ENCODE data around the gene MYPN. TPM values are rescaled to one million over a fixed set of nuclear protein-coding genes. Genes with fewer than 3 reads are reported as not detected.
A peak's percentile ranks its signal among the peaks of the same experiment; 100 is the strongest.

Gene MYPN
- polyA plus RNA-seq, 6 donors from 2014 or later, result not detected

DNA sequence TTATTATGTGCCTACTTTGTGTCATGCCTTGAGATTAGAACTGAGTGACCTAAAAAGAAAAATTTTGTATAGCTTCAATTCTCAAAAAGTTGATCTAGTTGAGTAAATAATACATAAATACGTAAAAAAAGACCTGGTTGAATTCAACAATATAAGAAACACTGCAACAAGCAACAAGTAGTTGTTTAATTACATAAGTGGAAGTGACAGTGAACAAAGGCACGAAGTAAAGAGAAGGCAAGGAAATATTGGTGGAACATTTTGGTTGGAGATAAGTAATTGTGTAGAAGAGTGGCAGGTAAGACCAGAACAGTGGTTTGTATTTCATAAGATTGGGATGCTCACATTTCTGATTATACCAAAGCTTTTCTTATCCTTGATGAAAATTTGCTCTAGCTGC lies 8.2 kb upstream of the MYPN start:
- no peaks in the 10 kb centered on the region for H3K27me3 Mint-ChIP-seq
- no peaks in the 10 kb centered on the region for H3K9me3 Mint-ChIP-seq
- ATAC-seq (ENCODE audit: low read depth in 2 of 2), result no peak
- H3K4me1 Mint-ChIP-seq, result peaks cover 0 to 2% (median 0%) of the 10 kb centered on the region in 3 donors
- H3K27ac Mint-ChIP-seq, result no peak overlapping the region
- H3K4me3 Mint-ChIP-seq, result no peak overlapping the region
- H3K36me3 Mint-ChIP-seq, result no peaks in the 10 kb centered on the region
- no peak for DNase-seq

DNA sequence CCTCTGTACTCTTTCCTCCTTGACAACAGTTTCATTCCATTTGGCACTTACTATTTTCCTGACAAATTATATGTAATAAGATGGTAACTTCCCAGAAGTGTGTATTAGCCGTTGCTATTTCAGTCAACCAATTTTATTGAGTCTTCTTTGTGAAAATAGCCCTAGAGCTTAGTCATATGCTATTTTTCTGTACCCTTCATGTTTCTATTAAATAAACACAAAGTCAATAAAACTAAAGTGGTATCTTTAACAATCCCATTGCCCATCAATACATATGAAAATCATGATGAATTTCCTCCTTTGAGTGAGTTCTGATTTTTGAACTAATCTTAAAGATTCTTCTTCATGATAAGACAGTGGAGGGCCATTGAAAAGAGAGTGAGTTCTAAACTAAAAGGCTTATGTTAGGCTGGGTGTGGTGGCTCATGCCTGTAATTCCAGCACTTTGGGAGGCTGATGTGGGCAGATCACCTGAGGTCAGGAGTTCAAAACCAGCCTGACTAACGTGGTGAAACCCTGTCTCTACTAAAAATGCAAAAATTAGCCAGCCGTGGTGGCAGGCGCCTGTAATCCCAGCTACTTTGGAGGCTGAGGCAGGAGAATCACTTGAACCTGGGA lies 5.9 kb upstream of the MYPN start:
- Mint-ChIP-seq H3K4me3 (no peak overlapping the region), H3K27ac (no peak overlapping the region), H3K36me3 (no peaks in the 10 kb centered on the region), H3K9me3 (no peaks in the 10 kb centered on the region), H3K27me3 (peaks cover 0 to 5% (median 0%) of the 10 kb centered on the region in 3 donors), H3K4me1 (peaks cover 0 to 2% (median 0%) of the 10 kb centered on the region in 3 donors)
- ATAC-seq (ENCODE audit: low read depth in 2 of 2) (no peak), DNase-seq (no peak)

DNA sequence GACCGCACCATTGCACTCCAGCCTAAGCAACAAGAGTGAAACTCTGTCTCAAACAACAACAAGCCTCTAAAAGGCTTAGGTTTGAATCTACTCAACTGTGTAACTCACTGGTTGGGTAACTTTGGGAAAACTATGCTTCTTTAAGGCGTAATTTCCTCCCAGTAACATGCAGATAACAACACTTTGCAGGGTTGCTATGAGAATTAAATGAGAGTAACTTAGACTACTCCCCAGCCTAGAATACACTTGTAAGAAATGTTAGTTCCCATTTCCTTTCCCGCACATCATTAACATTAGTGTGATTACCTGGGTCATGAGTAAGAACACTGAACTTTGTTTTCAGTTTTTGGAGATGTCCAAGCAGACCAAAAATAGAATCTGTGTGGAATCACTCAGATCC lies 5.4 kb upstream of the MYPN start:
- Mint-ChIP-seq H3K27me3 (peaks cover 0 to 5% (median 0%) of the 10 kb centered on the region in 3 donors), H3K9me3 (no peaks in the 10 kb centered on the region), H3K4me3 (no peak overlapping the region), H3K27ac (no peak overlapping the region), H3K36me3 (no peaks in the 10 kb centered on the region), H3K4me1 (peaks cover 0 to 2% (median 0%) of the 10 kb centered on the region in 3 donors)
- DNase-seq (no peak), ATAC-seq (ENCODE audit: low read depth in 2 of 2) (no peak)

DNA sequence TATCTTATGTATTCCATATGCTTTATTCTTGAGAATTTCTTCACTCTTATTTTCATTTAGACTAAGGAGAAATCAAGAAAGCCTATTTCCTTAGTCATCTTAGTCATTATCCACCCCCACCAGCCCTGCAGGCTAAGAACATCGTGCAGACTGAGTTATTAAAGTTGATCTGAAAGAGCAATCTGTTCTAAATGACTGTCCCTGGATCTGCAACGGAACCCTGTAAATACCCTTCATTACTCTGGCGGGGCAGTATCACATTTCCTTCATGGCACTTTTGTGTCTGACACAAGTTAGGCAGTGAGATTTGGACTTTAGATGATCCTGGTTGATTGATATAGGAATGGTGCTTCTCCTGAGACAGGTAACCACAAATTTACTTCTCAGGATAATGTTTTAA lies 3.5 kb upstream of the MYPN start:
- Mint-ChIP-seq H3K36me3 (no peaks in the 10 kb centered on the region), H3K4me1 (peaks cover 0 to 2% (median 0%) of the 10 kb centered on the region in 3 donors), H3K4me3 (no peak overlapping the region), H3K27me3 (peaks cover 0 to 5% (median 4%) of the 10 kb centered on the region in 3 donors), H3K9me3 (no peaks in the 10 kb centered on the region), H3K27ac (no peak overlapping the region)
- DNase-seq, result no peak
- ATAC-seq (ENCODE audit: low read depth in 2 of 2), result no peak

DNA sequence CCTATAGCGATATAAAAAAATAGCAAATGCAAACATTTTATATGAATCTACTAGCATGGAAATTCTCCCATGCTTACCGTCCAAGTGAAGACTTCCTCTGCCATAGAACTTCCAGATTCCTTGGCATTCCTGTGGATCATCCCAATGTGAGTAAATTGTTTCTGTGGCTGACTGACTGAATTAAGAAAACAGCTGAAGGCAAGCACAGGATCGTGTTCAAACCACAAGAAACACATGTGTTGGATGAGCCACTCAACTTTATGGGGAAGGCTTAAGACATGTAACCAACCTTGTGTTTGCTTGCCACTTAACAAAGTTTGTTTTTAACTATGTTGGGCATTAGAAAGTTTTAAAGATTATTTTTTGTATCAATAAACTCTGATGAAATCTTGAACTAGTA lies 2.6 kb upstream of the MYPN start:
- Mint-ChIP-seq H3K4me3 (no peak overlapping the region), H3K9me3 (no peaks in the 10 kb centered on the region), H3K36me3 (no peaks in the 10 kb centered on the region), H3K27me3 (peaks cover 0 to 5% (median 4%) of the 10 kb centered on the region in 3 donors), H3K4me1 (peaks cover 0 to under 1% (median 0%) of the 10 kb centered on the region in 3 donors), H3K27ac (no peak overlapping the region)
- no peak for DNase-seq
- no peak for ATAC-seq (ENCODE audit: low read depth in 2 of 2)

DNA sequence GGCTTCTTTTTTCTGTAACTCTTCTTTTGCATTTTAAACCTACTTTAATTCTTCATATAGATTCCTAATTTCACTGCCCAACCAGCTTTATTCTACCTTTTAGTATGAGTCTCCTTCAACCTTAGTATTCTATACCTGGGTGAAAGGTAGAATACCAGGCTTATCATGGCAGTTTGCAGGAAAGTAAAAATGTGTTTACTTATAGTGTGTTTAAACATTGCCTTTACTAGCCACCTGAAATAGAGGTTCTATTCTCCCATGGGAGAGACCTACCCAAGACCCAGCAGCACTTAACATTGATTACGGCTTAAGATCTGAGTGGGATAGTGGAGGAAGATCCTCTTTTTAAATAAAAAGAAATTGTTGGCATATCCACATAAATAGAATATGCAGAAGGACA lies 1.6 kb upstream of the MYPN start:
- H3K9me3 Mint-ChIP-seq, result no peaks in the 10 kb centered on the region
- ATAC-seq (ENCODE audit: low read depth in 2 of 2), result no peak
- no peaks in the 10 kb centered on the region for H3K4me1 Mint-ChIP-seq
- no peak overlapping the region for H3K4me3 Mint-ChIP-seq
- no peaks in the 10 kb centered on the region for H3K36me3 Mint-ChIP-seq
- H3K27me3 Mint-ChIP-seq, result peaks cover 0 to 5% (median 4%) of the 10 kb centered on the region in 3 donors
- H3K27ac Mint-ChIP-seq, result peak overlapping the region in 1 of 6 donors; percentile 82
- DNase-seq, result no peak

DNA sequence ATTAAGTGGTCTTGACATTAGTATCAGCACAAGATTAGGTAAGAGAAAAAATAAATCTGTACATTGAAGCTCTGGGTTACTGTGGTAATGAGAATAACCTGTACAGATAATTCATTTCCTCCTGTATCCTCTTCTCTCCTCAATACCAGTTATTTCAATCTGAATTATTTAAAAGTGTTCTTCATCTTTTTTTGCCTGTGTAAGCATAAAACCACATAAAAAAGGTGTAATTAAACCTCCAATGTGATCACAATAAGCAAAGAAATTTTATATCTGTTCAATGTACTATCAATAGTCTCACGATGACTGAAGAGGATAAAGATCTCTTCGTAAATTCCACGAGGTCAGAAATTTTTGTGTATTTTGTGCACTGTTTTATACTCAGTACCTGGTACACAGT lies 1.2 kb upstream of the MYPN start:
- no peaks in the 10 kb centered on the region for H3K9me3 Mint-ChIP-seq
- ATAC-seq (ENCODE audit: low read depth in 2 of 2), result no peak
- no peaks in the 10 kb centered on the region for H3K36me3 Mint-ChIP-seq
- H3K4me3 Mint-ChIP-seq, result no peak overlapping the region
- H3K4me1 Mint-ChIP-seq, result no peaks in the 10 kb centered on the region
- no peak for DNase-seq
- H3K27me3 Mint-ChIP-seq, result peaks cover 0 to 5% (median 4%) of the 10 kb centered on the region in 3 donors
- no peak overlapping the region for H3K27ac Mint-ChIP-seq

DNA sequence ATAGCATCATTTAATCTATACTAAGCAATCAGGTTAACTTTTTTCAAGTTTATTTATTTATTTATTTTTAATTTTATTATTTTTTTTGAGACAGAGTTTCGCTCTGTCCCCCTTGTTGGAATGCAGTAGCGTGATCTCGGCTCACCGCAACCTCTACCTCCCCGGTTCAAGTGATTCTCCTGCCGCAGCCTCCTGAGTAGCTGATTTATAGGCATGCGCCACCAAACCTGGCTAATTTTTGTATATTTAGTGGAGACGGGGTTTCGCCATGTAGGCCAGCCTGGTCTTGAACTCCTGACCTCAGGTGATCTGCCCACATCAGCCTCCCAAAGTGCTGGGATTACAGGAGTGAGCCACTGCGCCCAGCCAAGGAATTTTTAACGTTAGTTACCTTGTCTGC lies 635 bp upstream of the MYPN start:
- H3K27ac Mint-ChIP-seq, result no peak overlapping the region
- H3K27me3 Mint-ChIP-seq, result peaks cover 0 to 5% (median 4%) of the 10 kb centered on the region in 3 donors
- H3K36me3 Mint-ChIP-seq, result no peaks in the 10 kb centered on the region

DNA sequence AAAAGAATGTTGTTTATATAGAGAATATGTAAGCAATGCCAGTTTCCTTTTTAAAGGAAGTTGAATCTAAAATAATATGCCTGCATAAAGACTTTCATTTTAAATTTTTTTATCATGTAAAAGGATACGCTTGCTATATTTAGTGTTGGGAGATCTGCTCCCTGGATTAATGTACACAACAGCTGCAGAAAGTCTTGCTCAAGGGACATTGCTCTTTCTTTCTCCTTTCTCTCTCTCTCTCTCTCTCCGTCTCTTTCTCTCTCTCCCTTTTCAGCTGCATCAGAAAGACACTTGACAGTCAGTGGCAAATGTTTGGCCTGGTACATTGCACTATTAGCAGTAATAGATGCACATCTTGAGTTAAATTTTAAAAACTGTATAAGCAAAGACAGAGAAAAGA lies 739 bp downstream of the MYPN start:
- no peak for DNase-seq

More for the DNA sequence above, 635 bp upstream of the MYPN start:
- no peak overlapping the region for H3K4me3 Mint-ChIP-seq
- no peaks in the 10 kb centered on the region for H3K9me3 Mint-ChIP-seq
- no peak for ATAC-seq (ENCODE audit: low read depth in 2 of 2)
- H3K4me1 Mint-ChIP-seq, result no peaks in the 10 kb centered on the region
- DNase-seq, result no peak

DNA sequence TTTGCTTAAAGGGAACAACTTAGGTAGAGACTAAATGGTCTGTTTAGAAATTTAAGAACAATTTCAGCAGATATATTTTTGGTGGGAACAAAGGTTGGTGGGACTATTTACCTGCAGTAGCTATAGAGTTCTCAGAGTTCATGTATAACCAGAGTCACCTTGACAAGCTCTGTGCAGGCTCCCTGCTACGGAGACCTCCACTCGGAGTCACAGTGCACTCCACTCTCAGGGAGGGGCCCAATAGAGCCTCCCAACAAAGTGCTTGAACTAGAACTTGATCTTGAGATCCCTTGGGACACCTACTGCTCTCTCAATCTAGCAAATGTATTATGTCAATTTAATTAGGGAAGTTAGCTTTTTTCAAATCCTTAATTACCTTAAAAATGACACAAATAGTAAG lies 2.3 kb downstream of the MYPN start:
- Mint-ChIP-seq H3K36me3 (no peaks in the 10 kb centered on the region), H3K4me3 (no peak overlapping the region), H3K4me1 (no peaks in the 10 kb centered on the region), H3K9me3 (no peaks in the 10 kb centered on the region), H3K27me3 (peaks cover 6 to 12% (median 9%) of the 10 kb centered on the region in 3 donors), H3K27ac (no peak overlapping the region)
- ATAC-seq (ENCODE audit: low read depth in 2 of 2), result no peak
- no peak for DNase-seq

More for the DNA sequence above, 739 bp downstream of the MYPN start:
- Mint-ChIP-seq H3K27me3 (peaks cover 0 to 5% (median 5%) of the 10 kb centered on the region in 3 donors), H3K4me1 (no peaks in the 10 kb centered on the region), H3K9me3 (no peaks in the 10 kb centered on the region), H3K4me3 (no peak overlapping the region), H3K27ac (no peak overlapping the region), H3K36me3 (no peaks in the 10 kb centered on the region)
- no peak for ATAC-seq (ENCODE audit: low read depth in 2 of 2)

DNA sequence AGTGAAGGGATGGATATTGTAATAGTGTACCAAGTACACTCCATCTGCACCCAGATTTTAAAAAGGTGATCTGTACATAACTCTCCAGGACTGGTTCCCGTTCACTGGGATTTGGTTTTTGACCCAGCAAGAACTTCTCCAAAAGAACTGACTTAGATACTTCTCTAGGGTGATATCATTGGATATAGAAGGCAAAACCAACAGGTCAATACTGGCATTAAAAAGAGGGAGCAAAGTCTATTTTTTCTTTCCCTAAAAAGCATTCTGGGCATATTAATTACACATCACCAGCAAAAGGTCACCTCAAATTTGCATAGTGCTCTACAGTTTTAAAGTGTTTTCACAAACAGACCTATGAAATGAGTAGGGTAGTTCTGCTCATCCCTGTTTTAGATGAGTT lies 3.5 kb downstream of the MYPN start:
- no peak overlapping the region for H3K27ac Mint-ChIP-seq
- peaks cover 6 to 12% (median 9%) of the 10 kb centered on the region in 3 donors for H3K27me3 Mint-ChIP-seq
- H3K4me1 Mint-ChIP-seq, result no peaks in the 10 kb centered on the region
- DNase-seq (no peak), ATAC-seq (ENCODE audit: low read depth in 2 of 2) (no peak)
- no peaks in the 10 kb centered on the region for H3K36me3 Mint-ChIP-seq
- H3K9me3 Mint-ChIP-seq, result no peaks in the 10 kb centered on the region
- H3K4me3 Mint-ChIP-seq, result no peak overlapping the region

DNA sequence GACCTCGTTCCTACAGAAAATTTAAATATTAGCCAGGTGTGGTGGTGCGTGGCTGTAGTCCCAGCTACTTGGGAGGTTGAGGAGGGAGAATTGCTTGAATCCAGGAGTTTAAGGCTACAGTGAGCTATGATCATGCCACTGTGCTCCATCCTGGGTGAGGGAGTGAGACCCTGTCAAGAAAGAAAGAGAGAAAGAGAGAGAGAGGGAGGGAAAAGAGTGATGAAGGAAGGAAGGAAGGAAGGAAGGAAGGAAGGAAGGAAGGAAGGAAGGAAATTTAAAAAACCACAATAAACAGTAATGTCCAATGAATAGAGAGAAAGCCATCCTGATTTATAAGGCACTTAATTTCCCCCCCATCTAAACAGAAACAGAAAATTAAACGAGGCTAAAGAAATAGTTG lies 9.4 kb downstream of the MYPN start:
- Mint-ChIP-seq H3K4me3 (no peak overlapping the region), H3K27me3 (peaks cover 6 to 8% (median 8%) of the 10 kb centered on the region in 3 donors), H3K27ac (no peak overlapping the region), H3K36me3 (no peaks in the 10 kb centered on the region), H3K4me1 (no peaks in the 10 kb centered on the region), H3K9me3 (no peaks in the 10 kb centered on the region)
- no peak for ATAC-seq (ENCODE audit: low read depth in 2 of 2)
- no peak for DNase-seq

DNA sequence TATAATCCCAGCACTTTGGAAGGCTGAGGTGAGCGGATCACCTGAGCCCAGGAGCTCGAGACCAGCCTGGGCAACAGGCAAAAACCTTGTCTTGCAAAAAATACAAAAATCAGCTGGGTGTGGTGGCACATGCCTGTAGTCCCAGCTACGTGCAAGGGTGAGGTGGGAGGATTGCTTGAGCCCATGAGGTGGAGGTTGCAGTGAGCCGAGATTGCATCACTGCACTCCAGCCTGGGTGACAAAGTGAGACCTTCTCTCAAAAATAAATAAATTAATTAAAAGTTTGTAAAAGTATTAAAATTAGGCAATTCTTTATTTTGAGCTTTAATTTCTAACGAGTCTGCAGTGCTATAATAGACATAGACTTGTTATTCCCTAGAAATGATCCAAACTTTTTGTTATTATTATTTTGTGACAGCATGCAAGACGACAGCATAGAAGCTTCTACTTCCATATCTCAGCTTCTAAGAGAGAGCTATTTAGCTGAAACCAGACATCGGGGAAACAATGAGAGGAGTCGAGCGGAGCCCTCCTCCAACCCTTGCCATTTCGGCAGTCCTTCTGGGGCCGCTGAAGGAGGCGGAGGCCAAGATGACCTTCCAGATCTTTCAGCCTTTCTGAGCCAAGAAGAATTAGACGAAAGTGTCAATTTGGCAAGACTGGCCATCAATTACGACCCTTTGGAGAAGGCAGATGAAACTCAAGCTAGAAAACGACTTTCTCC lies 11.9 kb downstream of the MYPN start:
- H3K27ac Mint-ChIP-seq, result no peak overlapping the region
- no peak for ATAC-seq (ENCODE audit: low read depth in 2 of 2)
- H3K27me3 Mint-ChIP-seq, result peaks cover 2 to 4% (median 2%) of the 10 kb centered on the region in 3 donors
- H3K4me1 Mint-ChIP-seq, result no peaks in the 10 kb centered on the region
- no peaks in the 10 kb centered on the region for H3K36me3 Mint-ChIP-seq
- DNase-seq, result no peak
- no peaks in the 10 kb centered on the region for H3K9me3 Mint-ChIP-seq
- H3K4me3 Mint-ChIP-seq, result no peak overlapping the region

DNA sequence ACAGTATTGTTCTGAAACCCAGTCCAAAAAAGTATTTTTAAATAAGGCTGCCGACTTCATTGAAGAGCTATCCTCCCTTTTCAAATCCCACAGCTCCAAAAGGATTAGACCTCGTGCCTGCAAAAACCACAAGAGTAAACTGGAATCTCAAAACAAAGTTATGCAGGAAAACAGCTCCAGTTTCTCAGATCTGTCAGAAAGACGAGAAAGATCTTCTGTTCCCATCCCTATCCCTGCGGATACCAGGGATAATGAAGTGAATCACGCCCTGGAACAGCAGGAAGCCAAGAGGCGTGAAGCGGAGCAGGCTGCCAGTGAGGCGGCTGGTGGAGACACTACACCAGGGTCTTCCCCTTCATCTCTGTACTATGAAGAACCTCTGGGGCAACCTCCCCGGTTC lies 12.6 kb downstream of the MYPN start:
- H3K36me3 Mint-ChIP-seq, result no peaks in the 10 kb centered on the region
- no peak for DNase-seq

More for the DNA sequence above, 12.6 kb downstream of the MYPN start:
- Mint-ChIP-seq H3K4me3 (no peak overlapping the region), H3K27ac (no peak overlapping the region), H3K9me3 (no peaks in the 10 kb centered on the region), H3K4me1 (no peaks in the 10 kb centered on the region), H3K27me3 (peaks cover 6 to 8% (median 8%) of the 10 kb centered on the region in 3 donors)
- no peak for ATAC-seq (ENCODE audit: low read depth in 2 of 2)

Data from naive B cell (primary cell).